Measurements from ENCODE around the gene EXOC3L2. TPM values are rescaled to one million over a fixed set of nuclear protein-coding genes. Genes with fewer than 3 reads are reported as not detected.

EXOC3L2 gene
- total and polyA plus RNA-seq, 2 of the 8 experiments (the other 6 are each of a cell fraction or from before 2014, with no cell fraction given): 1.4 to 1.6 TPM

- H3K9ac ChIP-seq (replicated peaks in 1 of 4; ENCODE audit: extremely low read depth in 1 of 4, low read depth in 3 of 4, low read length in 3 of 4): no peak overlapping the region
- TF ChIP-seq MAX (IDR thresholded peaks at IDR 0.05) (no peak), CEBPB (IDR thresholded peaks at IDR 0.05; ENCODE audit: low read depth, low read length) (no peak), NANOG (IDR thresholded peaks at IDR 0.05; ENCODE audit: insufficient read depth, low read depth, low read length, poor library complexity, severe bottlenecking) (no peak), PHF8 (conservative IDR thresholded peaks at IDR 0.05; ENCODE audit: low read depth, low read length) (no peak), SUZ12 (IDR thresholded peaks at IDR 0.05; ENCODE audit: low read length) (no peak), CBX5 (IDR thresholded peaks at IDR 0.05; ENCODE audit: low read depth, low read length) (no peak), BCL11A (IDR thresholded peaks at IDR 0.05; ENCODE audit: low read depth in 2 of 2, low read length in 2 of 2) (no peak), SRF (IDR thresholded peaks at IDR 0.05; ENCODE audit: low read depth, low read length) (no peak), KDM1A (IDR thresholded peaks at IDR 0.05; ENCODE audit: borderline replicate concordance, low read length) (no peak), CTCF (IDR thresholded peaks at IDR 0.05; ENCODE audit: control extremely low read depth in 1 of 3, insufficient read depth in 1 of 3, low read depth in 1 of 3, low read length in 3 of 3) (no peak), SIX5 (IDR thresholded peaks at IDR 0.05; ENCODE audit: low read depth, low read length) (no peak), SP4 (IDR thresholded peaks at IDR 0.05; ENCODE audit: low read length) (no peak)
Observed at GRCh38 chr19:45291834-45292233, 46.6 kb upstream of the EXOC3L2 start.

More at GRCh38 chr19:45291834-45292233, 46.6 kb upstream of the EXOC3L2 start:
- WGBS, 2 experiments (ENCODE audit: extremely low coverage in 1 of 2, insufficient coverage in 1 of 2, insufficient read length in 1 of 2, insufficient replicate concordance in 2 of 2, low coverage in 1 of 2, low lambda C conversion rate in 2 of 2, missing lambda C conversion rate in 1 of 2): 94% methylated on average over 1 of the region's 1 CpG; no CpG with 5 or more reads in 1 of the 2 experiments
- Histone ChIP-seq H3K9me3 (ENCODE audit: insufficient read depth in 2 of 2, low read depth in 1 of 2, low read length in 1 of 2) (no peaks in the 10 kb centered on the region), H2AFZ (ENCODE audit: low read length) (no peak overlapping the region), H3K56ac (replicated peaks; ENCODE audit: insufficient read length, low read depth, low read length) (no peak overlapping the region), H3K23ac (ENCODE audit: insufficient read length) (no peak overlapping the region), H3K23me2 (ENCODE audit: low read depth, low read length) (no peaks in the 10 kb centered on the region), H3K14ac (ENCODE audit: insufficient read length) (no peak overlapping the region), H4K91ac (replicated peaks; ENCODE audit: insufficient read length, low read length) (no peak overlapping the region), H3K79me1 (ENCODE audit: low read depth, low read length) (no peaks in the 10 kb centered on the region), H2BK20ac (ENCODE audit: low read length) (no peak overlapping the region), H3K4me1 (replicated peaks in 1 of 4; ENCODE audit: control insufficient read depth in 3 of 4, insufficient read depth in 4 of 4, low read length in 3 of 4) (no peaks in the 10 kb centered on the region), H3K36me3 (ENCODE audit: control insufficient read depth in 2 of 4, insufficient read depth in 4 of 4, low read length in 3 of 4) (peaks cover 0 to 4% (median 1%) of the 10 kb centered on the region in 4 experiments; a peak in 3 of 8 replicates), H3K4me3 (ENCODE audit: extremely low read depth in 1 of 4, insufficient read depth in 2 of 4, low read depth in 3 of 4, low read length in 4 of 4) (no peak overlapping the region), H2BK120ac (replicated peaks; ENCODE audit: low read depth, low read length) (no peak overlapping the region), H3K4ac (replicated peaks; ENCODE audit: insufficient read length, low read depth, low read length) (no peak overlapping the region), H3K18ac (ENCODE audit: extremely low read depth, low read length) (no peak overlapping the region), H3K27me3 (replicated peaks in 1 of 4; ENCODE audit: control insufficient read depth in 3 of 4, extremely low read depth in 1 of 4, insufficient read depth in 3 of 4, low read length in 3 of 4) (no peaks in the 10 kb centered on the region; a peak in 1 of 7 replicates), H4K8ac (ENCODE audit: extremely low read depth, insufficient read depth, low read length) (no peak overlapping the region), H3K4me2 (ENCODE audit: insufficient read depth in 1 of 2, low read depth in 2 of 2, low read length in 2 of 2) (no peak overlapping the region), H4K20me1 (replicated peaks in 1 of 2; ENCODE audit: control insufficient read depth in 1 of 2, insufficient read depth in 2 of 2, low read length in 2 of 2) (peaks cover 0 to 6% of the 10 kb centered on the region in 2 experiments), H3K27ac (ENCODE audit: low read depth, low read length) (no peak overlapping the region), H4K5ac (ENCODE audit: insufficient read length, low read depth, low read length) (no peak overlapping the region), H2BK15ac (ENCODE audit: low read length) (no peak overlapping the region), H2BK5ac (ENCODE audit: low read depth, low read length) (no peak overlapping the region), H2BK12ac (ENCODE audit: low read depth, low read length) (no peak overlapping the region), H3K79me2 (ENCODE audit: control insufficient read depth in 1 of 2, insufficient read depth in 2 of 2, low read length in 2 of 2) (no peaks in the 10 kb centered on the region), H2AK5ac (ENCODE audit: low read depth, low read length) (no peak overlapping the region)
- CTCF ChIA-PET (ENCODE audit: partially characterized antibody): interaction anchor here (0.6 to 2.4 kb wide), 6 partner anchors 9 to 572 kb away, joined by 3 to 7 read pairs (median 4); no protein-coding TSS in a partner anchor
- POLR2A ChIA-PET (ENCODE audit: partially characterized antibody): interaction anchor here (2.0 kb wide), 1 partner anchor 13 kb away, joined by 5 read pairs; no protein-coding TSS in a partner anchor
- no peak for FAIRE-seq
- no peak for DNase-seq (ENCODE audit: low read depth in 1 of 2, low spot score in 2 of 2)

Data from H1 (cell line).